HCT116 (cell line): ENCODE data around the gene PRG2. TPM values are rescaled to one million over a fixed set of nuclear protein-coding genes. Genes with fewer than 3 reads are reported as not detected.

Source experiments
- ATAC-seq: fragments of 200-7000 bp; cut with Tn5 transposase; 2 replicates; pipeline ENCODE4 v1.9.1; 2020; ENCODE audit warnings: mild to moderate bottlenecking, moderate library complexity
- BruUV-seq: library from RNA; stranded (reverse); fragments of 400-500 nt; replicated peaks from 2 replicates; lab custom pipeline; 2021; lab: Mats Ljungman, UMichigan
- CTCF ChIA-PET: fragments of 300-600 bp; sonication (Branson Sonifier 250); formaldehyde crosslinking; loops from one replicate; lab custom pipeline; 2021; ENCODE audit warnings: antibody characterized with exemption; lab: Charles Lee
- POLR2A ChIA-PET: fragments of 300-600, 350-600 bp; sonication (Branson Sonifier 250); formaldehyde crosslinking; loops from one replicate; lab custom pipeline; 2021; ENCODE audit warnings: antibody characterized with exemption; lab: Charles Lee
- RAD21 ChIA-PET, 2 experiments: fragments of 300-600 bp; sonication (Branson Sonifier 250); formaldehyde crosslinking; loops; one replicate each; lab custom pipeline; 2023; ENCODE audit warnings: low total read pairs in 2 of 2; ENCODE audit not compliant: uncharacterized antibody in 2 of 2, unreplicated experiment in 2 of 2, low non-redundant PET in 1 of 2; lab: Charles Lee
- DNase-seq: peaks from one replicate; pipeline ENCODE4 v3.0.0-alpha.2; 2010; ENCODE audit warnings: low read depth, low spot score
- H2AFZ ChIP-seq: fragments of 200-600 bp; shearing (Covaris generic), sonication (generic); 2 replicates; pipeline ENCODE4 v1.6.1; 2017; ENCODE audit warnings: low read depth, mixed run types, mixed read lengths, antibody characterized with exemption, low read length; ENCODE audit not compliant: poor library complexity, severe bottlenecking
- H3K27ac ChIP-seq: 2 replicates; pipeline ENCODE4 v1.5.1; 2012; ENCODE audit warnings: low read depth, low read length
- H3K27me3 ChIP-seq: fragments of 200-600 bp; sonication (generic); 2 replicates; pipeline ENCODE4 v1.6.1; 2016; ENCODE audit warnings: mixed run types, low read length, mixed read lengths; ENCODE audit not compliant: insufficient read depth
- H3K36me3 ChIP-seq, 2 experiments: fragments of 200-500 bp in 1 of 2; fragments of 200-600 bp in 1 of 2; sonication (Bioruptor generic) in 1 of 2; sonication (generic) in 1 of 2; 2 replicates each; pipeline versions ENCODE4 v1.5.1 to v1.6.1; 2014 to 2016; ENCODE audit warnings: low read length in 2 of 2, inconsistent platforms in 1 of 2, mixed read lengths in 1 of 2, mixed run types in 1 of 2; ENCODE audit not compliant: insufficient read depth in 2 of 2, control insufficient read depth in 1 of 2
- H3K4me1 ChIP-seq, 2 experiments: fragments of 200-600 bp in 1 of 2; sonication (generic) in 1 of 2; 2 replicates each; pipeline versions ENCODE4 v1.5.1 to v1.6.1; 2012 to 2017; ENCODE audit warnings: low read length in 2 of 2, inconsistent platforms in 1 of 2, mild to moderate bottlenecking in 1 of 2, mixed read lengths in 1 of 2, mixed run types in 1 of 2, moderate library complexity in 1 of 2; ENCODE audit not compliant: insufficient read depth in 2 of 2, control insufficient read depth in 1 of 2
- H3K4me2 ChIP-seq: fragments of 200-600 bp; sonication (generic); 2 replicates; pipeline ENCODE4 v1.6.1; 2017; ENCODE audit warnings: mixed run types, low read length, mixed read lengths
- H3K4me3 ChIP-seq, 2 experiments: fragments of 200-600 bp in 1 of 2; sonication (generic) in 1 of 2; replicated peaks in 1 of 2; 2 replicates each; pipeline ENCODE4 v1.5.1; 2011 to 2016; ENCODE audit warnings: low read length in 2 of 2, control low read depth in 1 of 2, low read depth in 1 of 2, mild to moderate bottlenecking in 1 of 2, mixed read lengths in 1 of 2, mixed run types in 1 of 2
- H3K79me2 ChIP-seq: fragments of 200-600 bp; sonication (generic); 2 replicates; pipeline ENCODE4 v1.6.1; 2017; ENCODE audit warnings: mild to moderate bottlenecking, mixed run types, low read length, moderate library complexity, mixed read lengths; ENCODE audit not compliant: insufficient read depth
- H3K9ac ChIP-seq: fragments of 200-600 bp; sonication (generic); 2 replicates; pipeline ENCODE4 v1.6.1; 2016; ENCODE audit warnings: low read length, mixed read lengths
- H3K9me2 ChIP-seq: fragments of 200-600 bp; sonication (generic), shearing (Covaris generic); 2 replicates; pipeline ENCODE4 v1.6.1; 2017; ENCODE audit warnings: mixed run types, mild to moderate bottlenecking, moderate library complexity; ENCODE audit not compliant: insufficient read depth
- H3K9me3 ChIP-seq, 2 experiments: fragments of 200-500 bp in 1 of 2; fragments of 200-600 bp in 1 of 2; sonication (Bioruptor generic) in 1 of 2; sonication (generic) in 1 of 2; 2 replicates each; pipeline ENCODE4 v1.6.1; 2014 to 2017; ENCODE audit warnings: low read length in 2 of 2, mixed read lengths in 2 of 2, inconsistent platforms in 1 of 2, low read depth in 1 of 2, mild to moderate bottlenecking in 1 of 2, mixed run types in 1 of 2, moderate library complexity in 1 of 2; ENCODE audit not compliant: control insufficient read depth in 1 of 2, insufficient read depth in 1 of 2
- H4K20me1 ChIP-seq: fragments of 200-600 bp; sonication (generic), shearing (Covaris generic); 2 replicates; pipeline ENCODE4 v1.6.1; 2017; ENCODE audit warnings: mixed run types, mild to moderate bottlenecking, moderate library complexity; ENCODE audit not compliant: insufficient read depth
- CEBPB ChIP-seq: IDR thresholded peaks from 2 replicates; pipeline ENCODE4 v1.6.1; 2012; ENCODE audit warnings: low read depth
- CTCF ChIP-seq, 3 experiments: fragments of 200-600 bp in 1 of 3; sonication (generic) in 1 of 3; IDR thresholded peaks in 2 of 3; conservative IDR thresholded peaks in 1 of 3; 2 replicates each; pipeline ENCODE4 v1.5.1; 2012 to 2017; ENCODE audit warnings: low read depth in 2 of 3, low read length in 2 of 3, antibody characterized with exemption in 1 of 3, borderline replicate concordance in 1 of 3, control low read depth in 1 of 3, mild to moderate bottlenecking in 1 of 3, mixed read lengths in 1 of 3, mixed run types in 1 of 3, moderate library complexity in 1 of 3; ENCODE audit not compliant: insufficient read depth in 1 of 3
- EGR1 ChIP-seq: IDR thresholded peaks from 2 replicates; pipeline ENCODE4 v1.6.1; 2012; ENCODE audit warnings: low read depth
- ELF1 ChIP-seq: IDR thresholded peaks from 2 replicates; pipeline ENCODE4 v1.6.1; 2012; ENCODE audit warnings: low read depth, borderline replicate concordance
- EZH2 ChIP-seq: fragments of 200-600 bp; sonication (generic); IDR thresholded peaks from 2 replicates; pipeline ENCODE4 v1.6.1; 2017; ENCODE audit warnings: antibody characterized with exemption, mixed run types
- FOSL1 ChIP-seq: IDR thresholded peaks from 2 replicates; pipeline ENCODE4 v1.6.1; 2012; ENCODE audit warnings: low read depth
- POLR2A ChIP-seq: IDR thresholded peaks from 2 replicates; pipeline ENCODE4 v1.7.0; 2011; ENCODE audit warnings: borderline replicate concordance; ENCODE audit not compliant: insufficient read depth, insufficient read length; ENCODE audit errors: extremely low read depth
- SP1 ChIP-seq: IDR thresholded peaks from 2 replicates; pipeline ENCODE4 v1.6.1; 2012; ENCODE audit warnings: low read depth
- SRF ChIP-seq: IDR thresholded peaks from 2 replicates; pipeline ENCODE4 v1.6.1; 2012; ENCODE audit warnings: low read depth
- intact Hi-C: fragments of 100-400 bp; cut with micrococcal nuclease; formaldehyde crosslinking; loops from 2 replicates; pipeline ENCODE4 v1.10.0; 2022
- total RNA-seq: library from RNA; stranded (reverse); gene quantifications from one replicate; pipeline ENCODE4 v1.2.1, GENCODE V29; 2021; ENCODE audit not compliant: unreplicated experiment
- TF ChIP-seq, protein P1 (sequence below): IDR thresholded peaks from 2 replicates; pipeline ENCODE4 v1.6.1; 2012
- TF ChIP-seq, protein P2 (sequence below): IDR thresholded peaks from 2 replicates; pipeline ENCODE4 v1.6.1; 2012

Gene PRG2
- total RNA-seq, 1 experiment from 2014 or later, result 0.81 TPM

DNA sequence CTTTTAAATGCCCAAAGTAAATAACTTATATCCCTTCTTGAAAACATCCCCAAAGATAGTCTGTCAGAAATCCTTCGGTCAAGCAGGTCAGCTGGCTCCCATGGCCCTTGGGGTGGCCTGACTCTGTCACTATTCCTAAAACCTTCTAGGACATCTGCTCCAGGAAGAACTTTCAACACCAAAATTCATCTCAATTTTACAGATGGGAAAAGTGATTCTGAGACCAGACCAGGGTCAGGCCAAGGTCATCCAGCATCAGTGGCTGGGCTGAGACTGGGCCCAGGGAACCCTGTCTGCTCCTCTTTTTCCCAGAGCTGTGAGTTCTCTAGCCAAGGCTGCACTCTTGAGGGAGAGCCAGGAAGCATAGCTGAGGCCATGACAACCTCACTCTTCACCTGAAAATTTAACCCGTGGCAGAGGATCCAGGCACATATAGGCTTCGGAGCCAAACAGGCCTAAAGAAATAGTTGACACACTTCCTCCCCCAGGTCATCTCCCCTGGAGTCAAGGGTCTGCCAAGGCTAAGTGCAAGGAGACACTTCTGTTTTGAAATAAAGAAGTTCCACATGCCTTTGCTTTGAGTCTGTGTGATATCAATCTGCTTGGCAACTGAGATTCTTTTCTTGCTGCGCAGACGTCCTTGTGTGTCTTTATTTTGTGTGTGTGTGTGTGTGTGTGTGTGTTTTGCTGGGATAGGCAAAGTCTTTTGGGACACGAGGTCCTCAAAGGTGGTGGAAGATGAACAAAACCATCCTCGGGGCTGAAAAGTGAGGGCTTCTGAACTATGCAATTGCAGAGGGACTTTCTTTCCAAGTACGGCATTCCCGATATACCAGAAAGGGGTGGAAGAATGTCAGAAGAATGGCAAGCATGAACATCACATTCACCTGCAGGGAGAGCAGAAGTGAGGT lies 16.8 kb upstream of the PRG2 start:
- CTCF ChIA-PET, result no interaction called here
- no peak for TF ChIP-seq CEBPB
- no peak for TF ChIP-seq SRF
- no peak for TF ChIP-seq FOSL1
- no peak for TF ChIP-seq POLR2A
- no peak for TF ChIP-seq EGR1
- TF ChIP-seq, protein P1, sequence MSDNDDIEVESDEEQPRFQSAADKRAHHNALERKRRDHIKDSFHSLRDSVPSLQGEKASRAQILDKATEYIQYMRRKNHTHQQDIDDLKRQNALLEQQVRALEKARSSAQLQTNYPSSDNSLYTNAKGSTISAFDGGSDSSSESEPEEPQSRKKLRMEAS, result no peak
- no peak for TF ChIP-seq SP1
- no peak for TF ChIP-seq ELF1
- TF ChIP-seq EZH2, result no peak
- TF ChIP-seq, protein P2, sequence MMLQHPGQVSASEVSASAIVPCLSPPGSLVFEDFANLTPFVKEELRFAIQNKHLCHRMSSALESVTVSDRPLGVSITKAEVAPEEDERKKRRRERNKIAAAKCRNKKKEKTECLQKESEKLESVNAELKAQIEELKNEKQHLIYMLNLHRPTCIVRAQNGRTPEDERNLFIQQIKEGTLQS, result no peak
- TF ChIP-seq CTCF (IDR thresholded peaks at IDR 0.05 in 2 of 3, conservative IDR thresholded peaks at IDR 0.05 in 1 of 3; ENCODE audit: borderline replicate concordance in 1 of 3, insufficient read depth in 1 of 3, low read depth in 2 of 3, low read length in 2 of 3), result no peak

More for the DNA sequence above, 16.8 kb upstream of the PRG2 start:
- ChIA-PET RAD21 (no interaction called here), POLR2A (no interaction called here)
- no peaks in the 10 kb centered on the region for H3K27me3 ChIP-seq
- DNase-seq (no peak), ATAC-seq (no peak)
- intact Hi-C loops, result no loop called here
- BruUV-seq, result TSS peak; percentile 65
- no peak overlapping the region for H3K9ac ChIP-seq
- no peaks in the 10 kb centered on the region for H3K79me2 ChIP-seq
- no peak overlapping the region for H3K27ac ChIP-seq
- H3K9me3 ChIP-seq, result no peaks in the 10 kb centered on the region
- no peaks in the 10 kb centered on the region; a peak in 1 of 4 replicates for H3K36me3 ChIP-seq
- peaks cover 3 to 7% of the 10 kb centered on the region in 2 experiments for H3K4me1 ChIP-seq
- no peak overlapping the region for H3K4me2 ChIP-seq
- no peaks in the 10 kb centered on the region for H4K20me1 ChIP-seq
- H3K9me2 ChIP-seq, result no peaks in the 10 kb centered on the region
- no peak overlapping the region for H2AFZ ChIP-seq
- H3K4me3 ChIP-seq, result no peak overlapping the region
